ENCODE measurements around the gene SSC5D. TPM values are rescaled to one million over a fixed set of nuclear protein-coding genes. Genes with fewer than 3 reads are reported as not detected.

SSC5D gene
- total and polyA plus RNA-seq, 9 of the 15 experiments (the other 6 are each of a cell fraction or from before 2014, with no cell fraction given) = 0.04 to 0.71 (median 0.14) TPM; not detected in 2

- whole genome bisulfite sequencing (ENCODE audit: insufficient coverage, low coverage, missing lambda C conversion rate) = 96% methylated on average over 31 of the region's 47 CpGs
- ChIA-PET POLR2A (interaction anchor here (0.5 to 2.1 kb wide), 4 partner anchors 11 to 103 kb away, joined by 3 to 12 read pairs (median 4); no protein-coding TSS in a partner anchor), CTCF (ENCODE audit: low intra/inter-chr PET ratio) (no interaction called here)
- Histone ChIP-seq H3K9me1 (ENCODE audit: control insufficient read depth, insufficient read depth, low read length) (no peaks in the 10 kb centered on the region), H3K79me2 (ENCODE audit: control insufficient read depth, insufficient read depth, low read length) (peaks cover 25% of the 10 kb centered on the region), H4K20me1 (replicated peaks; ENCODE audit: control insufficient read depth, insufficient read depth, low read length) (no peaks in the 10 kb centered on the region), H3K4me2 (ENCODE audit: insufficient read depth, low read length) (no peak overlapping the region), H3K27me3 (ENCODE audit: control insufficient read depth in 2 of 2, insufficient read depth in 2 of 2, low read length in 2 of 2) (no peaks in the 10 kb centered on the region), H3K9ac (ENCODE audit: insufficient read depth in 1 of 2, low read depth in 2 of 2, low read length in 2 of 2) (no peak overlapping the region), H3K9me3 (replicated peaks; ENCODE audit: control insufficient read depth, insufficient read depth, low read depth, low read length) (no peaks in the 10 kb centered on the region), H3K27ac (ENCODE audit: extremely low read depth, low read depth, low read length) (no peak overlapping the region), H3K36me3 (ENCODE audit: control insufficient read depth, insufficient read depth, low read length) (peaks cover 32% of the 10 kb centered on the region; the same call in 2 of the 3 replicates), H2AFZ (ENCODE audit: low read depth, low read length) (no peak overlapping the region), H3K4me3 (no peak overlapping the region), H3K4me1 (replicated peaks in 1 of 2; ENCODE audit: control insufficient read depth in 2 of 2, insufficient read depth in 2 of 2, low read length in 2 of 2) (peaks cover 28 to 69% of the 10 kb centered on the region in 2 experiments)
- intact Hi-C loops (cut with micrococcal nuclease) (no loop called here), in situ Hi-C loops (cut with MboI) (no loop called here)
- FAIRE-seq (no peak), DNase-seq (ENCODE audit: extremely low read depth in 1 of 4, low spot score in 3 of 4) (no peak), ATAC-seq (no peak)
- peak; percentile 81 for TF ChIP-seq ZBTB33 (CRISPR knock-in tag; IDR thresholded peaks at IDR 0.05)
- peak; percentile 52; the same call in 1 of the 2 replicates for TF ChIP-seq RBFOX2 (IDR thresholded peaks at IDR 0.05; ENCODE audit: low read depth, low read length)
- TF ChIP-seq ZNF445 (CRISPR knock-in tag; IDR thresholded peaks at IDR 0.05; ENCODE audit: low read depth) = no peak
- BruUV-seq (replicated peaks) = no TSS peak
Observed at GRCh38 chr19:55482967-55483705, 5.1 kb upstream of the SSC5D start.
